RCC 7860 (cell line): ENCODE results near the gene FOSL2.

Experiments used
- DNase-seq: peaks from one replicate; pipeline ENCODE4 v3.0.0-alpha.2; 2015; ENCODE audit warnings: low spot score
- FAIRE-seq: peaks from 2 replicates; lab custom pipeline; 2012; peaks lifted over from hg19 to GRCh38; lab: Jason Lieb, UNC

Gene FOSL2

GRCh38 chr2:28392297-28393113, at the start of gene FOSL2:
Gene FOSL2 (plus strand): TSS chr2:28392858. CDS start chr2:28393721, 863 bp downstream.
- FAIRE-seq (peak; percentile 75), DNase-seq (peak; percentile 100)

- DNase-seq: no peak
- no peak for FAIRE-seq
These were observed 49.3 kb upstream of the FOSL2 start for GRCh38 chr2:28343184-28343942.

GRCh38 chr2:28343971-28344715, 48.5 kb upstream of the FOSL2 start:
- FAIRE-seq (no peak), DNase-seq (no peak)

GRCh38 chr2:28344756-28345373, 47.8 kb upstream of the FOSL2 start:
- no peak for DNase-seq
- FAIRE-seq: no peak

- no peak for FAIRE-seq
- DNase-seq: no peak
These were observed 47.0 kb upstream of the FOSL2 start for GRCh38 chr2:28345619-28346018.

- FAIRE-seq (no peak), DNase-seq (no peak)
These were observed 46.1 kb upstream of the FOSL2 start for GRCh38 chr2:28346587-28346986.

- no peak for DNase-seq
- FAIRE-seq: no peak
These were observed 45.5 kb upstream of the FOSL2 start for GRCh38 chr2:28347193-28347592.

- DNase-seq: no peak
- FAIRE-seq: no peak
These were observed 45.1 kb upstream of the FOSL2 start for GRCh38 chr2:28347596-28347995.

GRCh38 chr2:28348149-28348567, 44.5 kb upstream of the FOSL2 start:
- FAIRE-seq (no peak), DNase-seq (no peak)

GRCh38 chr2:28348921-28349320, 43.7 kb upstream of the FOSL2 start:
- no peak for DNase-seq
- FAIRE-seq: no peak

GRCh38 chr2:28349546-28350165, 43.0 kb upstream of the FOSL2 start:
- DNase-seq: no peak
- FAIRE-seq: no peak

- no peak for FAIRE-seq
- DNase-seq: no peak
These were observed 42.5 kb upstream of the FOSL2 start for GRCh38 chr2:28350196-28350595.

GRCh38 chr2:28350791-28351285, 41.8 kb upstream of the FOSL2 start:
- FAIRE-seq (no peak), DNase-seq (no peak)

- DNase-seq (no peak), FAIRE-seq (no peak)
These were observed 41.0 kb upstream of the FOSL2 start for GRCh38 chr2:28351621-28352020.

GRCh38 chr2:28352104-28352503, 40.6 kb upstream of the FOSL2 start:
- no peak for FAIRE-seq

GRCh38 chr2:28352610-28353195, 40.0 kb upstream of the FOSL2 start:
- no peak for DNase-seq
- no peak for FAIRE-seq

More at GRCh38 chr2:28352104-28352503, 40.6 kb upstream of the FOSL2 start:
- DNase-seq: no peak

- DNase-seq (no peak), FAIRE-seq (no peak)
These were observed 37.6 kb upstream of the FOSL2 start for GRCh38 chr2:28354920-28355520.

GRCh38 chr2:28355521-28356094, 37.0 kb upstream of the FOSL2 start:
- peak; percentile 84 for DNase-seq
- peak; percentile 64 for FAIRE-seq
